HepG2 (cell line): Measurements from ENCODE around the gene ZG16B. TPM values are rescaled to one million over a fixed set of nuclear protein-coding genes. Genes with fewer than 3 reads are reported as not detected.

Experiments
- DRAP1 ChIP-seq: IDR thresholded peaks from 2 replicates; pipeline ENCODE4 v1.6.1; 2016; ENCODE audit warnings: missing genetic modification reagents, missing compliant biosample characterization
- ELF3 ChIP-seq: IDR thresholded peaks from 2 replicates; pipeline ENCODE4 v1.6.1; 2016; ENCODE audit warnings: missing genetic modification reagents, missing compliant biosample characterization
- GABPA ChIP-seq, 2 experiments: IDR thresholded peaks; 2 replicates each; pipeline ENCODE4 v1.6.1; 2011 to 2016; ENCODE audit warnings: low read depth in 2 of 2, low read length in 1 of 2, missing biosample characterization in 1 of 2, missing genetic modification characterization in 1 of 2
- GATAD1 ChIP-seq: IDR thresholded peaks from 2 replicates; pipeline ENCODE4 v1.6.1; 2016; ENCODE audit warnings: missing genetic modification reagents, missing compliant biosample characterization
- HMGA1 ChIP-seq: sonication (generic); formaldehyde crosslinking; conservative IDR thresholded peaks from 2 replicates; pipeline ENCODE4 v1.4.0; 2020; ENCODE audit warnings: missing genetic modification reagents
- HOXD1 ChIP-seq: sonication (generic); formaldehyde crosslinking; IDR thresholded peaks from 2 replicates; pipeline ENCODE4 v1.5.0; 2020; ENCODE audit warnings: missing genetic modification reagents
- KAT7 ChIP-seq: IDR thresholded peaks from 2 replicates; pipeline ENCODE4 v1.6.1; 2018; ENCODE audit warnings: borderline replicate concordance, missing compliant biosample characterization
- KIAA2018 ChIP-seq: sonication (generic); formaldehyde crosslinking; IDR thresholded peaks from 2 replicates; pipeline ENCODE4 v1.5.0; 2020; ENCODE audit warnings: mild to moderate bottlenecking, missing genetic modification reagents, borderline replicate concordance
- NCOA1 ChIP-seq: sonication (generic); formaldehyde crosslinking; IDR thresholded peaks from 2 replicates; pipeline ENCODE4 v1.9.0; 2021; ENCODE audit warnings: missing genetic modification reagents
- SIX4 ChIP-seq: sonication (generic); formaldehyde crosslinking; IDR thresholded peaks from 2 replicates; pipeline ENCODE4 v1.4.0; 2020; ENCODE audit warnings: missing genetic modification reagents
- U2AF1 ChIP-seq: fragments of 200-400 bp; formaldehyde crosslinking; optimal IDR thresholded peaks from 2 replicates; pipeline ENCODE3; 2017; ENCODE audit warnings: mild to moderate bottlenecking, low read depth, low read length
- ZKSCAN1 ChIP-seq: fragments of 150-350 bp; IDR thresholded peaks from 2 replicates; pipeline ENCODE4 v1.6.1; 2014; ENCODE audit warnings: low read length
- ZNF33A ChIP-seq: sonication (generic); formaldehyde crosslinking; IDR thresholded peaks from 2 replicates; pipeline ENCODE4 v1.5.1; 2020; ENCODE audit warnings: missing genetic modification reagents, mild to moderate bottlenecking, moderate library complexity, borderline replicate concordance
- ZNF552 ChIP-seq: sonication (generic); formaldehyde crosslinking; IDR thresholded peaks from 2 replicates; pipeline ENCODE4 v1.9.0; 2022; ENCODE audit warnings: missing genetic modification reagents, mild to moderate bottlenecking, borderline replicate concordance
- ZNF615 ChIP-seq: sonication (generic); formaldehyde crosslinking; IDR thresholded peaks from 2 replicates; pipeline ENCODE4 v1.5.0; 2020; ENCODE audit warnings: mild to moderate bottlenecking, missing genetic modification reagents, borderline replicate concordance
- ZNF737 ChIP-seq: sonication (generic); formaldehyde crosslinking; IDR thresholded peaks from 2 replicates; pipeline ENCODE4 v1.5.0; 2020; ENCODE audit warnings: missing genetic modification reagents, mild to moderate bottlenecking, borderline replicate concordance
- ZNF75D ChIP-seq: sonication (generic); formaldehyde crosslinking; IDR thresholded peaks from 2 replicates; pipeline ENCODE4 v1.8.1; 2023; ENCODE audit warnings: missing genetic modification reagents, mild to moderate bottlenecking, borderline replicate concordance
- ZNF800 ChIP-seq: sonication (generic); formaldehyde crosslinking; IDR thresholded peaks from 2 replicates; pipeline ENCODE4 v1.4.0; 2020; ENCODE audit warnings: missing genetic modification reagents
- ZNF879 ChIP-seq: sonication (generic); formaldehyde crosslinking; IDR thresholded peaks from 2 replicates; pipeline ENCODE4 v1.8.1; 2023; ENCODE audit warnings: missing genetic modification reagents
- polyA plus RNA-seq, 8 experiments: library from polyadenylated mRNA; depleted of rRNA in 3 of 8; stranded (reverse) in 7 of 8; unstranded in 1 of 8; fragments of >200 nt; fragmentation: Illumina TruSeq in 4 of 8; extraction: Trizol in 4 of 8; gene quantifications; 2 replicates each; pipeline versions ENCODE4 v1.2.1 to v1.2.3, GENCODE V29; 2011 to 2016; ENCODE audit warnings: low read depth in 4 of 8, missing spikeins in 1 of 8, mixed read lengths in 1 of 8; ENCODE audit not compliant: insufficient read depth in 1 of 8
- total RNA-seq, 5 experiments: library from RNA; depleted of rRNA; stranded (reverse); fragments of >200 nt; fragmentation: Illumina TruSeq; extraction: Trizol; gene quantifications; 2 replicates each; pipeline ENCODE4 v1.2.3, GENCODE V29; 2016; ENCODE audit warnings: low read depth in 1 of 5

Gene ZG16B
- total and polyA plus RNA-seq, 2 of the 13 experiments (the other 11 are each of a cell fraction or from before 2014, with no cell fraction given) = 1.5 to 11.3 TPM

- TF ChIP-seq KIAA2018 (CRISPR knock-in tag) (peak; percentile 80; the same call in 1 of the 2 replicates), HOXD1 (CRISPR knock-in tag) (no peak), SIX4 (CRISPR knock-in tag) (no peak), GABPA (IDR thresholded peaks at IDR 0.05; ENCODE audit: low read depth, low read length) (peak; percentile 90), GABPA (CRISPR knock-in tag; IDR thresholded peaks at IDR 0.05; ENCODE audit: low read depth) (peak; percentile 98), GATAD1 (CRISPR knock-in tag) (peak; percentile 99), ZNF75D (CRISPR knock-in tag) (no peak), ZNF33A (CRISPR knock-in tag) (0 out of 2 replicates have a peak, but pooled peaks have one; percentile 61), ZNF615 (CRISPR knock-in tag) (no peak), ZNF552 (CRISPR knock-in tag) (0 out of 2 replicates have a peak, but pooled peaks have one; percentile 63), ZKSCAN1 (no peak), NCOA1 (CRISPR knock-in tag) (peak; percentile 74), U2AF1 (no peak), ZNF879 (CRISPR knock-in tag) (no peak), DRAP1 (CRISPR knock-in tag) (peak; percentile 44; the same call in 1 of the 2 replicates), ELF3 (peak; percentile 65), KAT7 (peak; percentile 59; the same call in 1 of the 2 replicates), ZNF800 (CRISPR knock-in tag) (no peak; the same call in 1 of the 2 replicates), HMGA1 (no peak), ZNF737 (CRISPR knock-in tag) (no peak)
These were observed 38.1 kb downstream of the ZG16B start (continued) for GRCh38 chr16:2867987-2868789.
